ENCODE measurements around the gene GRM8. TPM values are rescaled to one million over a fixed set of nuclear protein-coding genes. Genes with fewer than 3 reads are reported as not detected.

The GRM8 gene
- total RNA-seq, 2 experiments from 2014 or later, result not detected

GRCh38 chr7:126605553-126605952 lies 647.2 kb downstream of the GRM8 start:
- no peaks in the 10 kb centered on the region for H3K9me3 ChIP-seq (ENCODE audit: low read length)
- no peak overlapping the region for H3K4me2 ChIP-seq (ENCODE audit: low read length)
- no peak overlapping the region for H2AFZ ChIP-seq (ENCODE audit: low read length)
- BruUV-seq (replicated peaks), result no TSS peak
- H3K4me1 ChIP-seq (ENCODE audit: insufficient read depth, low read length, poor library complexity, severe bottlenecking), result no peaks in the 10 kb centered on the region
- H3K36me3 ChIP-seq (ENCODE audit: insufficient read depth, low read length), result no peaks in the 10 kb centered on the region
- no peaks in the 10 kb centered on the region for H3K9me2 ChIP-seq (ENCODE audit: insufficient read depth, low read length)
- intact Hi-C loops (cut with micrococcal nuclease; ENCODE audit: unreplicated experiment), result no loop called here
- CTCF ChIA-PET (ENCODE audit: unreplicated experiment), result no interaction called here
- H3K79me2 ChIP-seq (ENCODE audit: insufficient read depth, low read depth, low read length), result no peaks in the 10 kb centered on the region
- H3K4me3 ChIP-seq (ENCODE audit: low read depth, low read length, poor library complexity, severe bottlenecking), result no peak overlapping the region
- H4K20me1 ChIP-seq (ENCODE audit: insufficient read depth, low read length), result no peaks in the 10 kb centered on the region
- DNase-seq (ENCODE audit: low spot score), result no peak
- TF ChIP-seq CTCF (conservative IDR thresholded peaks at IDR 0.05; ENCODE audit: low read length) (no peak), EZH2phosphoT487 (IDR thresholded peaks at IDR 0.05; ENCODE audit: borderline replicate concordance, low read depth, low read length) (no peak)
- POLR2A ChIA-PET, result no interaction called here
- H3K27ac ChIP-seq (ENCODE audit: low read depth, low read length, poor library complexity, severe bottlenecking), result no peak overlapping the region

- TF ChIP-seq EZH2phosphoT487 (IDR thresholded peaks at IDR 0.05; ENCODE audit: borderline replicate concordance, low read depth, low read length), result no peak
- TF ChIP-seq CTCF (conservative IDR thresholded peaks at IDR 0.05; ENCODE audit: low read length), result no peak
- DNase-seq (ENCODE audit: low spot score), result no peak
- POLR2A ChIA-PET, result no interaction called here
- CTCF ChIA-PET (ENCODE audit: unreplicated experiment), result no interaction called here
- Histone ChIP-seq H3K9me3 (ENCODE audit: low read length) (no peaks in the 10 kb centered on the region), H3K79me2 (ENCODE audit: insufficient read depth, low read depth, low read length) (no peaks in the 10 kb centered on the region), H2AFZ (ENCODE audit: low read length) (no peak overlapping the region), H3K9me2 (ENCODE audit: insufficient read depth, low read length) (no peaks in the 10 kb centered on the region), H3K36me3 (ENCODE audit: insufficient read depth, low read length) (no peaks in the 10 kb centered on the region), H3K4me2 (ENCODE audit: low read length) (no peak overlapping the region), H4K20me1 (ENCODE audit: insufficient read depth, low read length) (no peaks in the 10 kb centered on the region), H3K27ac (ENCODE audit: low read depth, low read length, poor library complexity, severe bottlenecking) (no peak overlapping the region), H3K4me1 (ENCODE audit: insufficient read depth, low read length, poor library complexity, severe bottlenecking) (no peaks in the 10 kb centered on the region), H3K4me3 (ENCODE audit: low read depth, low read length, poor library complexity, severe bottlenecking) (no peak overlapping the region)
- intact Hi-C loops (cut with micrococcal nuclease; ENCODE audit: unreplicated experiment), result no loop called here
- no TSS peak for BruUV-seq (replicated peaks)
Measured at GRCh38 chr7:126605056-126605455, 647.7 kb downstream of the GRM8 start.

GRCh38 chr7:126589068-126589684 lies 663.6 kb downstream of the GRM8 start:
- no peak overlapping the region for H3K4me2 ChIP-seq (ENCODE audit: low read length)

More at GRCh38 chr7:126589068-126589684, 663.6 kb downstream of the GRM8 start:
- H2AFZ ChIP-seq (ENCODE audit: low read length), result no peak overlapping the region
- ChIA-PET CTCF (ENCODE audit: unreplicated experiment) (no interaction called here), POLR2A (interaction anchor here (0.6 kb wide), 1 partner anchor 192 kb away, joined by 3 read pairs; no protein-coding TSS in a partner anchor)
- no peaks in the 10 kb centered on the region for H3K9me3 ChIP-seq (ENCODE audit: low read length)
- BruUV-seq (replicated peaks), result no TSS peak
- intact Hi-C loops (cut with micrococcal nuclease; ENCODE audit: unreplicated experiment), result no loop called here
- no peak overlapping the region for H3K4me3 ChIP-seq (ENCODE audit: low read depth, low read length, poor library complexity, severe bottlenecking)
- no peaks in the 10 kb centered on the region for H3K4me1 ChIP-seq (ENCODE audit: insufficient read depth, low read length, poor library complexity, severe bottlenecking)
- H3K27ac ChIP-seq (ENCODE audit: low read depth, low read length, poor library complexity, severe bottlenecking), result no peak overlapping the region
- no peaks in the 10 kb centered on the region for H3K79me2 ChIP-seq (ENCODE audit: insufficient read depth, low read depth, low read length)
- no peaks in the 10 kb centered on the region for H4K20me1 ChIP-seq (ENCODE audit: insufficient read depth, low read length)
- H3K9me2 ChIP-seq (ENCODE audit: insufficient read depth, low read length), result no peaks in the 10 kb centered on the region
- no peak for DNase-seq (ENCODE audit: low spot score)
- no peaks in the 10 kb centered on the region for H3K36me3 ChIP-seq (ENCODE audit: insufficient read depth, low read length)
- TF ChIP-seq CTCF (conservative IDR thresholded peaks at IDR 0.05; ENCODE audit: low read length) (no peak), EZH2phosphoT487 (IDR thresholded peaks at IDR 0.05; ENCODE audit: borderline replicate concordance, low read depth, low read length) (no peak)
